Anterior cingulate cortex (tissue), 58 donors: Measurements from ENCODE around the gene MRPL22.
"Not testable (repeated sequence)": the region's sequence is repeated elsewhere in the genome, so short reads cannot be mapped to it uniquely, and the experiment has no call there.

Source experiments
- DNase-seq, 58 donors: peaks; one replicate each; lab custom pipeline; 2025; lab: John Stamatoyannopoulos, UW

The MRPL22 gene

DNA sequence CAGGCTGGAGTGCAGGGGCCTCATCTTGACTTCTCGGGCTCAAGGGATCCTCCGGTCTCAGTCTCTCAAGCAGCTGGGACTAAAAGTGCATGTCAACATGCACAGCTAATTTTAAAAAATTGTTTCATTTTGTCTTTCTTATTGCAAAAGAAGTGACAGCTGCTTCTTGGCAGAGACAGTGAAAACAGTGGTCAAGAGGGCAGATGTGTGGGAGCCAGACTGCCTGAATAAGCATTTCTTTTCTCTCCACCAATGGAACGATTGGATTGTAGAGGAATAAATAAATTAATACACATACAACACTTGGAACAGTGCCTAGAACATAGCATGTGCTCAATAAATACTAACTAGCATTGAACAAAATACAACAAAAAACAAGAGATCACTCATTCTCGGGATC is 45.3 kb downstream of the MRPL22 start:
- DNase-seq: no peak

DNA sequence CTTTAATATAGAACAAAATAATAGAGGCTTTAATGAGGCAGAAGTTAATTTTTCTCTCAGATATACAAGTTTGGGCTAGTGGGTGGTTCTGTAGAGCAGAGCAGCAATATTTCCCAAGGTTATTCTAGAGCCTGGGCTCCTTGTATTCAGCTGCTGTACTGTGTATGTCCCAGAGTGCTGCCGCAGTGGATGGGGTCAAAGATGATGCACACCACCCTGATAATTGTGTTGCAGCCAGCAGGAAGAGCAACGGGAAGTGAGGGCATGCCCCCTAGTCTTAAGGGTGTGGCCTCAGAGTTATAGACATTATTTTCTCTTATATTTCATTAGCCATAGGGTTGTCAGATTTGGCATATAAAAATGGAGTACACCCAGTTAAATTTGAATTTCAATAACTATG is 48.8 kb downstream of the MRPL22 start:
- no peak for DNase-seq

GRCh38 chr5:154993461-154993860 is 52.6 kb downstream of the MRPL22 start:
- DNase-seq: no peak

DNA sequence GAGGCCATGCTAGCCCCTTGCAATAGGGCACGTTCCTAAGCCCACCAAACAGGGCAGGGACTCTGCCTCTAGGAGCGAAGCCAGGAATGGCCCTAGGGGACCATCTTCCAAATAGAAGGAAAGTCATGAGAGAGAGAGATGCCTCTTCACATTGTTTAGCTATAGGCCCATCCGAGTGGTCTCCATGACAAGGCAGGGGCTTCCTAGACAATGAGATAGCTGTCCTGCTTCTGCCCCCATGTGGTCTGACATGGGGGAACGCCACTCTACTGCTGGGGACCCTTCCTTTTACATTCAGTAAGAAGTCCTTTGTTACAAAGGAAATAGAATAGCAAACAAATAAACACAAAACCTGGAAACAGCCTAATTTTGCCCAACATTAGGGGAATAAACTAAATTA is 54.8 kb downstream of the MRPL22 start:
- no peak for DNase-seq

- DNase-seq: no peak
Observed at GRCh38 chr5:154997746-154998145, 56.9 kb downstream of the MRPL22 start.

- DNase-seq: no peak
Observed at GRCh38 chr5:154999865-155000264, 59.0 kb downstream of the MRPL22 start.

DNA sequence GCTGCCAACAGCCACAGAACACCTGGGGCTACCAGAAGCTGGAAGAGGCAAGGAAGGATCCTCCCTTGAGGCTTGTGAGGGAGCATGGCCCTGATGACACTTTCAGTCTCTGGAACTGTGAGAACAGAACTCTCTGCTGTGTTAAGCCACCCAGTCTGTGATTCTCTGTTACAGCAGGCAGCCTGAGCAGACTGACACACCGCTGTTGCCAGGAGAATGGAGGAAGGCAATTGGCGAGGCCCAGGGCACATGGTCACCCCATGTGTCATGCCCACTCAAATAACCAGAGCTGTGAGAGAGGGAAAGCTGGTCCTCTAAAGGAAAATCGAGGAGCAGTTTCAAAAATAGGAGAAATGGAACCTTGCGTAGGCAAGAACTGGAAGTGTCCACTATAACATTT is 60.6 kb downstream of the MRPL22 start:
- DNase-seq: no peak

DNA sequence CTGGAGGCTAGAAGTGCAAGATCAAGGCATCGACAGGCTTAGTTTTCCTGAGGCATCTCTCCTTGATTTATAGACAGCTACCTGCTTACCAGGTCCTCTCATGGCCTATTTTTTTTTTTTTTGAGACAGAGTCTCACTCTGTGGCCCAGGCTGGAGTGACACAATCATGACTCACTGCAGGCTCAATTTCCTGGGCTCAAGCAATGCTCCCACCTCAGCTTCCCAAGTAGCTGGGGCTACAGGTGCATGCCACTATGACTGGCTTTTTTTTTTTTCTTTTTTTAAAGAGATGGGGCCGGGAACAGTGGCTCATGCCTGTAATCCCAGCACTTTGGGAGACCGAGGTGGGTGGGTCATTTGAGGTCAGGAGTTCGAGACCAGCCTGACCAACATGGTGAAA is 61.8 kb downstream of the MRPL22 start:
- DNase-seq: not testable (repeated sequence)

DNA sequence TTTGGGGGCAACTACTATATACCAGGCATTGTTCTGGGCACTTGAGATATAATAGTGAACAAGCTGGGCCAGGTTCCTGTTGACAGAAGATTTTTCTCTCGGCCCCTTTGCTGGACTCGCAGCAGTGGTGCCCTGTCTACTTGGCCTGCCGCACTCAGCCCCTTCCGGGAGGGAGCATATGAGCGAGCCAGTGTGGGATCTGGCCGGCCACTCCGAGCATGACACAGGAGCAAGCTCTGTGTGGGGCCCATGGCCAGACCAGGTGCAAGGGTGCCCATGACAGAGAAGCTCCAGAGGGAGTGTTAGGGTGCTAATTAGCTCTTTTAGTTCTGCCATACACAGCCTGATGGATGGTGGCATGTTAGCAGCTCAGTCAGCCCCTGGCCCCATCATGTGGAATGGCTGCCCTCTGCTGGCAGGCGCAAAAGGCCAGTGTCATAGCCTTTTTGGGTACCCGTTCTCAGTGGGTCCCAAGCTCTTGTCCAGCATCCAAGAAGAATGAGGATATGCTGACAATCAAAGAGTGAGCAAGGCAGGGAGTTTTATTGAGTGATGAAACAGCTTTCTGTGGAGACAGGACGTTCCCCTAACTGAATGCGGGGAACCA is 63.4 kb downstream of the MRPL22 start:
- DNase-seq: peak in 8 of 58 donors; percentile 1 to 25 (median 8)

DNA sequence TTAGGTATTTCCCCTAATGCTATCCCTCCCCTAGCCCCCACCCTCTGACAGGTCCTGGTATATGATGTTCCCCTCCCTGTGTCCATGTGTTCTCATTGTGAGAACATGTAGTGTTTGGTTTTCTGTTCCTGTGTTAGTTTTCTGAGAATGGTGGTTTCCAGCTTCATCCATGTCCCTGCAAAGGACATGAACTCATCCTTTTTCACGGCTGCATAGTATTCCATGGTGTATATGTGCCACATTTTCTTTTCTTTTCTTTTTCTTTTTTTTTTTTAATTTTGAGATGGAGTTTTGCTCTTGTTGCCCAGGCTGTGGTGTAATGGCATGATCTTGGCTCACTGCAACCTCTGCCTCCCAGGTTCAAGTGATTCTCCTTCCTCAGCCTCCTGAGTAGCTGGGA is 65.4 kb downstream of the MRPL22 start:
- not testable (repeated sequence) for DNase-seq

- no peak for DNase-seq
Observed at GRCh38 chr5:155008669-155009068, 67.8 kb downstream of the MRPL22 start.

DNA sequence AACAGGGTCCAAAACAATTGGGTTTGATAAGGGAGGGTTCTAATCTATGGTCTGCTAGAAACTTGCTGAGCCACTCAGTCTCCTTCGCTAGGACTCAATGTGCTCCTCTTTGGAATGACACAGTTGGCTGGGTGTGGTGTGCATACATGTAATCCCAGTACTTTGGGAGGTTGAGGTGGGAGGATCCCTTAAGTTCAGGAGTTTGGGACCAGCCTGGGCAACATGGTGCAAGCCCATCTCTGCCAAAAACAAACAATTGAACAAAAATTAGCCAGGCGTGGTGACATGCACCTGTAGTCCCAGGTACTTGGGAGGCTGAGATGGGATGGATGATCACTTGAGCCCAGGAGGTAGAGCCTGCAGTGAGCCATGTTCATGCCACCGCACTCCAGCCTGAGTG is 70.0 kb downstream of the MRPL22 start:
- no peak for DNase-seq

- no peak for DNase-seq
Observed at GRCh38 chr5:155013526-155013925, 72.7 kb downstream of the MRPL22 start, which contains the start of gene KIF4B. Gene KIF4B, plus strand, starts transcription at chr5:155013755. Its CDS starts 105 bp downstream, at chr5:155013860.

DNA sequence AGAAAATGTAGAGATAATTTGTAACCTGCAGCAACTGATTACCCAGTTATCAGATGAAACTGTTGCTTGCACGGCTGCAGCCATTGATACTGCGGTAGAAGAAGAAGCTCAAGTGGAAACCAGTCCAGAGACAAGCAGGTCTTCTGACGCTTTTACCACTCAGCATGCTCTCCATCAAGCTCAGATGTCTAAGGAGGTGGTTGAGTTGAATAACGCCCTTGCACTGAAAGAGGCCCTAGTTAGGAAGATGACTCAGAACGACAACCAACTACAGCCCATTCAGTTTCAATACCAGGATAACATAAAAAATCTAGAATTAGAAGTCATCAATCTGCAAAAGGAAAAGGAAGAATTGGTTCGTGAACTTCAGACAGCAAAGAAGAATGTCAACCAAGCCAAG is 74.4 kb downstream of the MRPL22 start:
- DNase-seq: no peak

DNA sequence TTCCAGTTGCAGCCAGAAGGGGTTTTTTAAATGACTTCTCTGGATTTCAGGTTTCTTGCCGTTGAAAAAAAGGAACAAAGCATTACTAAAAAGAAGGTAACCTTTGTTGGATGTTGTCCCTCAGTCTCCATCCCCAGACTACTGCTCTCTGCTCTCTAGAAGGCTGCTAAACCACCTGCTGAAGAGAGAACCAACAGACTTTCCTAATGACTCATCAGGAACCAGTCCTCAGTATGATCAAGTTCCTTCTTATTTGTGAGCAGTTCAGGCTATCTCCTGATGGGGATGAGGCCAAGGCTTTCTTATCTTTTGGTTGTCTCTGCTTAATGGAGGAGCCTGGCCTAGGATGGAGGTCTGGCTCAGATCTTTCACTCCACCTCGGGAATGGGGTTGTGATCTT is 76.7 kb downstream of the MRPL22 start:
- DNase-seq: no peak
